Measurements from ENCODE around the gene TBC1D25.

DNA sequence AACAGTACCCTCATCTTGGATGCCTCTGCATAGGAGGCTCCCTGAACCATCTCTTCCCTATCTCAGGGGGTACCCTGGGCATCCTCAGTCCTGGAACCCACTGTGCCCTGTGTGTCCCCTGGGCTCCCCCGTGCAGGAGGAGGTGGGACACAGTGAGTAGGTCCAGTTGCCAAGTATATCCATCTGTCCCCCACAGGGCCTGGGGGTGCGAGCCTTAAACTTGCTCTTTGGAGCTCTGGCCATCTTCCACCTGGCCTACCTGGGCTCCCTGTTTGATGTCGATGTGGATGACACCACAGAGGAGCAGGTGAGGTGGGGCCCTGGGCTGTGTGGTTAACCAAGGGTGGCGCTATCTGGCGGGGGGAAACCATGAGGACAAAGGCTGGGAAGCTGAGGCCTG lies 22.5 kb upstream of the TBC1D25 start:
- TF ChIP-seq, protein P1, sequence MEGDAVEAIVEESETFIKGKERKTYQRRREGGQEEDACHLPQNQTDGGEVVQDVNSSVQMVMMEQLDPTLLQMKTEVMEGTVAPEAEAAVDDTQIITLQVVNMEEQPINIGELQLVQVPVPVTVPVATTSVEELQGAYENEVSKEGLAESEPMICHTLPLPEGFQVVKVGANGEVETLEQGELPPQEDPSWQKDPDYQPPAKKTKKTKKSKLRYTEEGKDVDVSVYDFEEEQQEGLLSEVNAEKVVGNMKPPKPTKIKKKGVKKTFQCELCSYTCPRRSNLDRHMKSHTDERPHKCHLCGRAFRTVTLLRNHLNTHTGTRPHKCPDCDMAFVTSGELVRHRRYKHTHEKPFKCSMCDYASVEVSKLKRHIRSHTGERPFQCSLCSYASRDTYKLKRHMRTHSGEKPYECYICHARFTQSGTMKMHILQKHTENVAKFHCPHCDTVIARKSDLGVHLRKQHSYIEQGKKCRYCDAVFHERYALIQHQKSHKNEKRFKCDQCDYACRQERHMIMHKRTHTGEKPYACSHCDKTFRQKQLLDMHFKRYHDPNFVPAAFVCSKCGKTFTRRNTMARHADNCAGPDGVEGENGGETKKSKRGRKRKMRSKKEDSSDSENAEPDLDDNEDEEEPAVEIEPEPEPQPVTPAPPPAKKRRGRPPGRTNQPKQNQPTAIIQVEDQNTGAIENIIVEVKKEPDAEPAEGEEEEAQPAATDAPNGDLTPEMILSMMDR (IDR thresholded peaks at IDR 0.05; ENCODE audit: insufficient read depth, low read length, poor library complexity, severe bottlenecking): no peak
- TF ChIP-seq EZH2phosphoT487 (conservative IDR thresholded peaks at IDR 0.05; ENCODE audit: low read length): no peak

Measured in SU-DHL-6 (cell line).